Fibroblast of lung (primary cell): ENCODE results near the gene LRP5.

ENCODE experiments used
- EZH2 ChIP-seq: IDR thresholded peaks from 2 replicates; pipeline ENCODE4 v1.5.1; 2012; ENCODE audit warnings: low read length, control low read depth, mild to moderate bottlenecking; ENCODE audit errors: missing control alignments
- TF ChIP-seq, protein P1 (sequence below), 2 donors: IDR thresholded peaks in 1 of 2; conservative IDR thresholded peaks in 1 of 2; 1 replicate in 1 of 2; 2 replicates in 1 of 2; pipeline ENCODE4 v1.5.1; 2011 to 2012; ENCODE audit warnings: low read length in 2 of 2, control low read depth in 1 of 2, inconsistent platforms in 1 of 2, low read depth in 1 of 2, mild to moderate bottlenecking in 1 of 2

DNA sequence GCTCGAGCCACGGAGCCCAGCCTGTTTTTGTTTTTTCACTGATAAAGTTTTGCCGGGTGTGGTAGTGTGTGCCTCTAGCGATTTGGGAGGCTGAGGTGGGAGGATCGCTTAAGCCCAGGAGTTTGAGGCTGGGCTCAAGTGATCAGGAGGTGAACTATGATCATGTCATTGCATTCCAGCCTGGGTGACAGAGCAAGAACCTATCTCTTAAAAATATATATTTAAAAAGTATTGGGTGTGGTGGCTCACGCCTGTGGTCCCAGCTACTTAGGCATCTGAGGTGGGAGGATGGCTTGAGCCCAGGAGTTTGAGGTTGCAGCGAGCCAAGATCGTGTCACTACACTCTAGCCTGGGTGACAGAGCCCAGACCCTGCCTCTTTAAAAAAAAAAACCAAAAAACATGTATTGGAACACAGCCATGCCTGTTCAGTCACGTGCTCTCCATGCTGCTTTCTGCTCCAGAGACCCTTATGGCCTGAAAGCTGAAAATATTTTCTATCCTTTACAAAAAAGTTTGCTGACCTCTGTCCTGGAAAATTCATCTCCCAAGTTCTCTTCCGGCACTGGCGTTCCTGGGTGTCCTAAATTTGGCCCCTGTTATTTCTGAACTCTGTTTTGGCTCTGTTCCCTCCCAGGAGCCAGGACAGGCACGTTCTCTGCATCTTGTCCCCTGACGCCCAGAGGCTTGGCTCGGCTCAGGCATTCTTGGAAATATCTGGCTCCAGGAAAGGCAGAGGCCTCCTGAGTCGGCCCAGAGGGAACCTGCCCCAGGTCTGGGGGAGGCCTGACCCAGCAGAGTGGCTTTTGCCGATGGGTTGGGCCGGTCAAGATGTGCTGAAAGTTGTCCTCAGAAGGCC lies 86.8 kb downstream of the LRP5 start:
- TF ChIP-seq, protein P1, sequence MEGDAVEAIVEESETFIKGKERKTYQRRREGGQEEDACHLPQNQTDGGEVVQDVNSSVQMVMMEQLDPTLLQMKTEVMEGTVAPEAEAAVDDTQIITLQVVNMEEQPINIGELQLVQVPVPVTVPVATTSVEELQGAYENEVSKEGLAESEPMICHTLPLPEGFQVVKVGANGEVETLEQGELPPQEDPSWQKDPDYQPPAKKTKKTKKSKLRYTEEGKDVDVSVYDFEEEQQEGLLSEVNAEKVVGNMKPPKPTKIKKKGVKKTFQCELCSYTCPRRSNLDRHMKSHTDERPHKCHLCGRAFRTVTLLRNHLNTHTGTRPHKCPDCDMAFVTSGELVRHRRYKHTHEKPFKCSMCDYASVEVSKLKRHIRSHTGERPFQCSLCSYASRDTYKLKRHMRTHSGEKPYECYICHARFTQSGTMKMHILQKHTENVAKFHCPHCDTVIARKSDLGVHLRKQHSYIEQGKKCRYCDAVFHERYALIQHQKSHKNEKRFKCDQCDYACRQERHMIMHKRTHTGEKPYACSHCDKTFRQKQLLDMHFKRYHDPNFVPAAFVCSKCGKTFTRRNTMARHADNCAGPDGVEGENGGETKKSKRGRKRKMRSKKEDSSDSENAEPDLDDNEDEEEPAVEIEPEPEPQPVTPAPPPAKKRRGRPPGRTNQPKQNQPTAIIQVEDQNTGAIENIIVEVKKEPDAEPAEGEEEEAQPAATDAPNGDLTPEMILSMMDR (conservative IDR thresholded peaks at IDR 0.05 in 1 of 2, IDR thresholded peaks at IDR 0.05 in 1 of 2; ENCODE audit: low read depth in 1 of 2, low read length in 2 of 2) = no peak
- no peak for TF ChIP-seq EZH2
